GM19324 (cell line): ENCODE results near the gene ERVK3-1.
A peak's percentile ranks its signal among the peaks of the same experiment; 100 is the strongest.
"Not testable (repeated sequence)": the region's sequence is repeated elsewhere in the genome, so short reads cannot be mapped to it uniquely, and the experiment has no call there.

Experiments used
- ATAC-seq: cut with Tn5 transposase; IDR thresholded peaks from one replicate; pipeline ENCODE4 v1.9.1; 2021; ENCODE audit warnings: mild to moderate bottlenecking, moderate library complexity; ENCODE audit not compliant: unreplicated experiment, low FRiP score

Gene ERVK3-1

DNA sequence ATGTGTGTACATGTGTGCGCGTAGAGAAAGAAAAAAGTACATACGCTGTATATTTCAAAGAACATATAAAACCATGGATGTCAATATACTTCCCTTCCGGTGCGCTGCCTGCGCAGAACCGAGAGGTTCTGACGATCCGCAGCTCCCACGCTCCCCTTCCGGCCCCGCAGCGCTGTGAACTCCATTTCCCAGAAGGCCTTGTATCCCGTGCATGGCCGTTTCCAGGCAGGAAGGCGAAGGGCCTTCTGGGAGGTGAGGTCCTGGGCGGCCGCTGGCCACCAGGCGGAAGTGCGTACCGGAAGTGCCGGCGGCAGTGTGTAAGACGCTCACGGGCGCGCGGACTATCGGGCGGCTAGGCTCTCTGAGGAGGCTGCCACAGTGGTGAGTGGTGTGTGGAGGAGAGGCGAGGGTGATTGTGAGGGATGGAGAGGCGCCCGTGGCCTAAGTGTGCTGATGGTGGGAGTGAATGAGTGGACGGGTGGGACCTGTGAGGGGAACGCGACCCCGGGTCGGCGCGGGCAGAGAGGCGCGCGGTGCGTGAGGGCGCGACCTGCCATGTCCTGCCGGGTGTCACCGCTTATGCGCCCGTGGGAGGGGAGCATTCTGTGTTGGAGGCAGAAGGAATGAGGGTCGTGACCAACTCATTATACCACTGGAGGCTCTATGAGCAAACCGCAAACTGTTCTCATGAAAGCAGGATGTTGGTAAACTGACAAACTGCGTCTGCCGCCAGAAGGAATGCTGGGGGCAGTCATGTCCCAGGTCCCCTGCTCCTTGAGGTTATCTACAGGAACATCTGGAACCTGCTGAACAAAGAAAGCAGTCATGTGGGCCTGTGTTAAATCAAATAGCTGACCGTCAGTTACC lies at the start of gene ERVK3-1:
Gene ERVK3-1 (plus strand): TSS at position 313 of the 867 bp plus-strand sequence. CDS start 6,792 bp downstream, outside the sequence.
- peak; percentile 96 for ATAC-seq

GRCh38 chr19:58258259-58258658 lies 46.9 kb upstream of the ERVK3-1 start:
- ATAC-seq: not testable (repeated sequence)

DNA sequence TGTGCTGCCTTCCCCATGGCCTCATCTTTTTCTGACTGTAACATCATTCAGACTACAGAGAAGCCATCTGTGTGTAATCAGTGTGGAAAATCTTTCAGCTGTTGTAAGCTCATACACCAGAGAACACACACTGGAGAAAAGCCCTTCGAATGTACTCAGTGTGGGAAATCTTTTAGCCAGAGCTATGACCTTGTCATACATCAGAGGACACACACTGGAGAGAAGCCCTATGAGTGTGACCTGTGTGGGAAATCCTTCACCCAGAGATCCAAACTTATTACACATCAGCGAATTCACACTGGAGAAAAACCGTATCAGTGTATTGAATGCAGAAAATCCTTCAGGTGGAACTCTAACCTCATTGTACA lies 43.6 kb upstream of the ERVK3-1 start:
- no peak for ATAC-seq

DNA sequence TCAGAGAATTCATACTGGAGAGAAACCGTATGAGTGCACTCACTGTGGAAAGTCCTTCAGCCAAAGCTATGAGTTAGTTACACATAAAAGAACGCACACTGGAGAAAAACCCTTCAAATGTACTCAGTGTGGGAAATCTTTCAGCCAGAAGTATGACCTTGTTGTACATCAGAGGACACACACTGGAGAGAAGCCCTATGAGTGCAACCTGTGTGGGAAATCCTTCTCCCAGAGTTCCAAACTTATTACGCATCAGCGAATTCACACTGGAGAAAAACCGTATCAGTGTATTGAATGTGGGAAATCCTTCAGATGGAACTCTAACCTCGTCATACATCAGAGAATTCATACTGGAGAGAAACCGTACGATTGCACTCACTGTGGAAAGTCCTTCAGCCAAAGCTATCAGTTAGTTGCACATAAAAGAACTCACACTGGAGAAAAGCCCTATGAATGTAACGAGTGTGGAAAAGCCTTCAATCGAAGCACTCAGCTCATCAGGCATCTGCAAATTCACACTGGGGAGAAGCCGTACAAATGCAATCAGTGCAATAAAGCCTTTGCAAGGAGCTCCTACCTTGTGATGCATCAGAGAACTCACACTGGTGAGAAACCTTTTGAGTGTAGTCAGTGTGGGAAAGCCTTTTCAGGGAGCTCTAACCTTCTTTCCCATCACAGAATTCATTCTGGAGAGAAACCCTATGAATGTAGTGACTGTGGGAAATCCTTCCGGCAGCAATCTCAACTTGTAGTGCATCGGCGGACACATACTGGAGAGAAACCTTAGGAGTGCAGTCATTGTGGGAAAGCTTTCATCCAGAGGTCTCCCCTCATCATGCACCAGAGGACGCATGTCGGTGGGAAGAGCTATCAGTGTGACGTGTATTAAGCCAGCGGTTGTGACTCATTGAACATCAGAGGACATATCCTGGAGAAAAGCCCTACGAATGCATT lies 42.9 kb upstream of the ERVK3-1 start:
- no peak for ATAC-seq

DNA sequence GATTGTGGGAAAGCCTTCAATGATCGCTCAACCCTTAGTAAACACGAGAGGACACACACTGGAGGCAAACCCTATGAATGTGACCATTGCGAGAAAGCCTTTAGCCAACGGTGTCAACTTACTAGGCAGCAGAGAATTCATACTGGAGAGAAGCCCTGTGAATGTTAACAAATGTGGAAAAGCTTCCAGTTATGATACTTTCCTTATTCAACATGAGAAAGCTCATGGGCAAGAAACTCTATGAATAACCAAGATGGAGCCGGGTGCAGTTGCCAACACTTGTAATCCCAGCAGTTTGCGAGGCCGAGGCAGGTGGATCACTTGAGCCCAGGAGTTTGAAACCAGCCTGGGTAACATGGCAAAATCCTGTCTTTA lies 42.3 kb upstream of the ERVK3-1 start:
- ATAC-seq: no peak

DNA sequence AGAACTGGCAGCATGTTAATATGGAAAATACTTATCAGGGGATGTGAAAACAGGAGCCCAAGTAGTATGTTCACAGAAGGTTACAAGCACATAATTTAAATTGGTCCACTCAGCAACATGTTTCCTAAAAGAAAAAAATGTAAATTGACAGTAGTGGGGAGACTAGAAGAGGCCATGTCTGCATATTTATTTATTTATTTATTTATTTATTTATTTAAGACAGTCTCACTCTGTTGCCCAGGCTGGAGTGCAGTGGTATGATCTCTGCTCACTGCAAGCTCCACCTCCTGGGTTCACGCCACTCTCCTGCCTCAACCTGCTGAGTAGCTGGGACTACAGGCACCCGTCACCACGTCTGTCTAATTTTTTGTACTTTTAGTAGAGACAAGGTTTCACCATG lies 40.1 kb upstream of the ERVK3-1 start:
- ATAC-seq: no peak

DNA sequence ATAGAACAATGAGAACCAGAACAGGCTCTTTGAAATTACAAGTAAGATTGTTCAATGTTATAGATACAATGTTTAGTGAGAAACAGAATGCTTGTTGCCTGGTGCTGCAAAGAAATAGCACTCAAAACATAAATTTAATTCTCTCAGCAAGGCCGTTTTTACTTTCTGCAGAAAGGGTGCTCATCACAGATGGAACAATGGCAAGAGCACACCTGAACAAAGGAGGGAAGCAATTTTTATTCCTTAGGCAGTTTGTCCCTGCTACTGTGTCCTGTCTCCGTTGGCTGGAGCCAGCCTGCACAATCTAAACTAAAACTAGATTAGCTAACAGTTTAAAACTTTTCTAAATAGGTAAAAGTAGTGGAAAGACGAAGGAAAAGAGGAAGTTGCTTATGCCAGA lies 36.8 kb upstream of the ERVK3-1 start:
- no peak for ATAC-seq

GRCh38 chr19:58274771-58275201 lies 30.4 kb upstream of the ERVK3-1 start:
- ATAC-seq: no peak

- no peak for ATAC-seq
These were observed 29.6 kb upstream of the ERVK3-1 start for GRCh38 chr19:58275564-58275963.

- ATAC-seq: no peak
These were observed 28.0 kb upstream of the ERVK3-1 start for GRCh38 chr19:58277197-58277596.

DNA sequence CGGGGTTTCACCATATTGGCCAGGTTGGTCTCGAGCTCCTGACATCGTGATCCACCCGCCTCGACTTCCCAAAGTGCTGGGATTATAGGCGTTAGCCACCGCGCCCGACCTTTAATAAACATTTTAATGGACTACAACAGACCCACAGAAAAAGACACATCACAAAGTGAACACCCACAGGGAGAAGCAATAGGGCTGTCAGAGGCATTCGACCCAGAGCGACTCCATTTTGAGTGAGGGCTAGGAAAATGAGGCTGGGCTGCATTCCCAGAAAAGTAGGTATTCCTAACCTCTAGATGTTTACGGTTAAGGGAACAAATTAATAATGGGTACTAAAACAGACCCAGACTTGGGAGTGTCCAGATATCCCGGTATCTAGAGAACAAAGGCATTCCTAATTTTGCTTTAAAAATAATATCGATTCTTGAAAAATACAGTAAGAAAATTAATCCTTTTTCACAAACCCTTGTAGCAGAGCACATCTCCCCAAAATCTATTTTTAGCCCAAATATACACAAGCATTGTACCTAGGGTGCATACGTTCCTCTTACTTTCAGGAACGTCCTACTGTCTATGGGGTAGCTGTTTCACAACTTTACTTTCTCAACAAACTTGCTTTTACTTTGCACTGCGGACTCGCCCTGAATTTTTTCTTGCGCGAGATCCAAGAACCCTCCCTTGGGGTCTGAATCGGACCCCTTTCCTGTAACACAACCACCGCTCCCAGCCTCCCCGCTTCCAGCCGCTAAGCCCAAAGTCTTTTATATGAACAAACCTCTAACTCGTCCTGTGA lies 27.2 kb upstream of the ERVK3-1 start:
- no peak for ATAC-seq

GRCh38 chr19:58278541-58279041 lies 26.6 kb upstream of the ERVK3-1 start, which contains the start of gene ZNF8:
Gene ZNF8 (plus strand): TSS chr19:58278955. CDS start chr19:58279082, 127 bp downstream.
- peak; percentile 97 for ATAC-seq

DNA sequence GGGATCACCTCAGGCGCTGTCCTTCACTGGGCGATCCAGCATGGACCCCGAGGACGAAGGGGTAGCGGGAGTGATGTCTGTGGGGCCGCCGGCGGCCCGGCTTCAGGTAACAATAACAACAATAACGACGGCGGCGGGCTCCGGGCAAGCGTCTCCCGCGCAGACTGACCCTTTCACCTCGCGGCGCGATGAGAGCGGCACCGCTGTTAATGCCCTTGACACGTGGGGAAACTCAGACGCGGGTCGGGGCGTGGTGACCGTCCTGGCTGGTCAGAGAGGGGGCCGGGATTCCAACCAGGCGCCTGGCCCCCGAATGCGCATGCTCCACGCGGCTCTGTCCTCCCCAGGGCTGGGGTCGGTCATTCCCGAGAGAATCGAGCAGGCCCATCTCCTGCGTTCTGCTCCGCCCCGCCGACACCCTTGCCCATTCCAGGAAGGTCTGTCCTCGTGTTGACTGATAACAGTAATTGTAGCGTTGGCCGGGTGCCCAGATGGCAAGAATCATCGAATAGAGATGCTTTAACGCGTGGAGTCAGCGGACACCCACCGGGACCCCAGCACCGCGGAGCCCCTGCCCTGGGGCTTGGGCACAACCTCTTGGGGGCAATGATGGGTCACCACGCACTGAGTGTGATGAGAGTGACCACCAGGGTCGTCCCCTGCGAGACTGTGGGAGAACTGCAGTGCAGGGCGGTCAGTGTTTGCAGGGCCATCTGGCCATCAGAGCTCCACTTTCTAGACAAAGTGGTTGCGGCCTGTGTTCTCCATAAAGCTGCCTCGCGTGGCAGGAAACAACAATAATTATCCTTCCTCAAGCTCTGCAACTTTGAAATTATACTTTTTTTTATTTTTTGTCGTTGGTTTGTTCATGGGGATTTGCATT lies 25.9 kb upstream of the ERVK3-1 start:
- ATAC-seq: peak; percentile 43

GRCh38 chr19:58279925-58280316 lies 25.3 kb upstream of the ERVK3-1 start:
- no peak for ATAC-seq

DNA sequence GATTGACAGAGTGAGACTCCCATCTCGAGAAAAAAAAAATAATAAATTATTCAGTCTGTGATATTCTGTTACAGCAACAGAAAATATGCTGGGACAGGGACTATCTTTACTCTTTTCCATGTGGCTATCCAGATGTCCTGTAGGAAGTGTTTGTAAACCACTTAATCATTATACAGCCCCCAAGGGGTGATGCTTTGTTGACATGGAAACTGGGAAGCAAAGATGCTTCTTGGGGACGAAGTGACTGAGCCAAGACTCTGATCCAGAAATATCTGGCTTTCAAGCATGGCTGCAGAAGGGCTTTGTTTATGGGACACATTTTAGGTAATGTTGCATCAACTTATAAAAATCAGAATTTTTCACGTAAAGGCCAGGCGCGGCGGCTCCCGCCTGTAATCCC lies 21.0 kb upstream of the ERVK3-1 start:
- no peak for ATAC-seq

DNA sequence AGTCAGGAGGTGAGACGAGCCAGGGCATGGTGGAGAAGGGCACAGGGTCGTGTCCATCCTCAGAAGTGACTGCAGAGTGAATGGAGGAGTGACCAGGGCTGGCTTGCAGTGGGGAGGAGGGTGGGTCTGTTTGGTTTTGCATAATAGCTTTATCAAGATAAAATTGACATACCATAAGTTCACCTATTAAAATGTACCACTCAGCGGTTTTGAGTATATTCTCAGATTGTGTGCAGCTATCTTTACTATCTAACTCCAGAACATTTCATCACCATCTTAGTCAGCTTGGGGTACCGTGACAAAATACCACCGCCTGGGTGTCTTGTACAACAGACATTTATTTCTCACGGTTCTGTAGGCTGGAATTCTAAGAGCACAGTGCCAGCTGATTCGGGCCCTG lies 13.2 kb upstream of the ERVK3-1 start:
- ATAC-seq: no peak

DNA sequence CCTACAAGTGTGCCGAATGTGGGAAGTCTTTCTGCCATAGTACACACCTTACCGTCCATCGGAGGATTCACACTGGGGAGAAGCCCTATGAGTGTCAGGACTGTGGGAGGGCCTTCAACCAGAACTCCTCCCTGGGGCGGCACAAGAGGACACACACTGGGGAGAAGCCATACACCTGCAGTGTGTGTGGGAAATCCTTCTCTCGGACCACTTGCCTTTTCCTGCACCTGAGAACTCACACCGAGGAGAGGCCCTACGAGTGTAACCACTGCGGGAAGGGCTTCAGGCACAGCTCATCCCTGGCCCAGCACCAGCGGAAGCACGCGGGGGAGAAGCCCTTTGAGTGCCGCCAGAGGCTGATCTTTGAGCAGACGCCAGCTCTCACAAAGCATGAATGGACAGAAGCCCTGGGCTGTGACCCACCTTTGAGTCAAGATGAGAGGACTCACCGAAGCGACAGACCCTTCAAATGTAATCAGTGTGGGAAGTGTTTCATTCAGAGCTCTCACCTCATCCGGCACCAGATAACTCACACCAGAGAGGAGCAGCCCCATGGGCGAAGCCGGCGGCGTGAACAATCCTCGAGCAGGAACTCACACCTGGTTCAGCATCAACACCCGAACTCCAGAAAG lies 10.3 kb upstream of the ERVK3-1 start:
- ATAC-seq: no peak

GRCh38 chr19:58296104-58296503 lies 9.1 kb upstream of the ERVK3-1 start:
- ATAC-seq: no peak

- no peak for ATAC-seq
These were observed 4.6 kb upstream of the ERVK3-1 start for GRCh38 chr19:58300620-58301019.
